ENCODE data around the gene HRAS. TPM values are rescaled to one million over a fixed set of nuclear protein-coding genes. Genes with fewer than 3 reads are reported as not detected.

The HRAS gene
- total RNA-seq, 3 donors from 2014 or later (not counting 1 experiment from before 2014, with no cell fraction given) = 27.6 to 35.0 (median 30.6) TPM

GRCh38 chr11:506238-506994 lies 29.0 kb downstream of the HRAS start:
- Mint-ChIP-seq H3K27ac (peak overlapping the region; percentile 97 to 99), H3K9me3 (no peaks in the 10 kb centered on the region), H3K4me1 (peaks cover 8 to 18% of the 10 kb centered on the region in 2 donors), H3K27me3 (ENCODE audit: low read depth in 2 of 2) (no peaks in the 10 kb centered on the region), H3K4me3 (peak overlapping the region; percentile 97), H3K36me3 (no peaks in the 10 kb centered on the region)
- WGBS (ENCODE audit: insufficient coverage) = under 1% methylated on average over 71 of the region's 71 CpGs
- H3K27me3 ChIP-seq (ENCODE audit: control insufficient read depth, insufficient read depth, low read length) = no peaks in the 10 kb centered on the region
- peak overlapping the region; percentile 100 for H3K27ac ChIP-seq (ENCODE audit: low read length)
- H3K36me3 ChIP-seq (ENCODE audit: control insufficient read depth, insufficient read depth, low read length) = peaks cover 8% of the 10 kb centered on the region
- no peaks in the 10 kb centered on the region for H3K9me3 ChIP-seq (ENCODE audit: control insufficient read depth, insufficient read depth, low read length)
- DNase-seq = peak; percentile 97 to 99
- no peak for TF ChIP-seq CTCF (IDR thresholded peaks at IDR 0.05)
- H3K4me1 ChIP-seq (ENCODE audit: control insufficient read depth, insufficient read depth, low read length) = peaks cover 52% of the 10 kb centered on the region
- peak; percentile 71 to 87 (median 75) for ATAC-seq
- intact Hi-C loops (cut with micrococcal nuclease) = loop anchor here (1.0 to 5.0 kb wide), 4 partner anchors 12 to 238 kb away; partner anchors contain the start of gene PTDSS2
- H3K4me3 ChIP-seq (ENCODE audit: low read length) = peak overlapping the region; percentile 98

- no peaks in the 10 kb centered on the region for H3K27me3 Mint-ChIP-seq (ENCODE audit: low read depth in 2 of 2)
- no peak for TF ChIP-seq CTCF (IDR thresholded peaks at IDR 0.05)
- ATAC-seq = no peak
- Histone ChIP-seq H3K27ac (ENCODE audit: low read length) (no peak overlapping the region), H3K9me3 (ENCODE audit: control insufficient read depth, insufficient read depth, low read length) (no peaks in the 10 kb centered on the region), H3K4me1 (ENCODE audit: control insufficient read depth, insufficient read depth, low read length) (peaks cover 52% of the 10 kb centered on the region), H3K27me3 (ENCODE audit: control insufficient read depth, insufficient read depth, low read length) (no peaks in the 10 kb centered on the region), H3K4me3 (ENCODE audit: low read length) (no peak overlapping the region), H3K36me3 (ENCODE audit: control insufficient read depth, insufficient read depth, low read length) (peaks cover 15% of the 10 kb centered on the region)
- no peak for DNase-seq
- H3K27ac Mint-ChIP-seq = peak overlapping the region; percentile 83 to 97
- H3K36me3 Mint-ChIP-seq = no peaks in the 10 kb centered on the region
- peaks cover 8 to 18% of the 10 kb centered on the region in 2 donors for H3K4me1 Mint-ChIP-seq
- H3K4me3 Mint-ChIP-seq = peak overlapping the region; percentile 25
- intact Hi-C loops (cut with micrococcal nuclease) = loop anchor here (5.0 kb wide), 1 partner anchor 98 kb away; no protein-coding TSS in a partner anchor
- WGBS (ENCODE audit: insufficient coverage) = 89% methylated on average over 7 of the region's 7 CpGs
- H3K9me3 Mint-ChIP-seq = no peaks in the 10 kb centered on the region
These were observed 30.4 kb downstream of the HRAS start for GRCh38 chr11:504994-505344.

GRCh38 chr11:504053-504993 lies 31.1 kb downstream of the HRAS start:
- H3K27ac ChIP-seq (ENCODE audit: low read length) = peak overlapping the region; percentile 46
- Mint-ChIP-seq H3K27me3 (ENCODE audit: low read depth in 2 of 2) (no peaks in the 10 kb centered on the region), H3K4me3 (peak overlapping the region; percentile 57), H3K9me3 (no peaks in the 10 kb centered on the region), H3K36me3 (no peaks in the 10 kb centered on the region), H3K4me1 (peaks cover 8 to 18% of the 10 kb centered on the region in 2 donors), H3K27ac (peak overlapping the region; percentile 83 to 97)
- no peak for TF ChIP-seq CTCF (IDR thresholded peaks at IDR 0.05)
- H3K27me3 ChIP-seq (ENCODE audit: control insufficient read depth, insufficient read depth, low read length) = no peaks in the 10 kb centered on the region
- H3K4me1 ChIP-seq (ENCODE audit: control insufficient read depth, insufficient read depth, low read length) = peaks cover 52% of the 10 kb centered on the region
- no peak overlapping the region for H3K4me3 ChIP-seq (ENCODE audit: low read length)
- ATAC-seq (no peak), DNase-seq (no peak)
- intact Hi-C loops (cut with micrococcal nuclease) = no loop called here
- 25% methylated on average over 72 of the region's 72 CpGs for WGBS (ENCODE audit: insufficient coverage)
- H3K36me3 ChIP-seq (ENCODE audit: control insufficient read depth, insufficient read depth, low read length) = peaks cover 17% of the 10 kb centered on the region
- no peaks in the 10 kb centered on the region for H3K9me3 ChIP-seq (ENCODE audit: control insufficient read depth, insufficient read depth, low read length)

Data from natural killer cell (primary cell).